BLaER1 (cell line): Measurements from ENCODE around the gene AMFR.

Experiments used
- H3K27ac ChIP-seq: shearing (Covaris generic); formaldehyde crosslinking; 2 replicates; pipeline ENCODE4 v1.8.1; 2022
- H3K27me3 ChIP-seq: shearing (Covaris generic); formaldehyde crosslinking; 2 replicates; pipeline ENCODE4 v1.8.1; 2022
- H3K36me3 ChIP-seq: shearing (Covaris generic); formaldehyde crosslinking; 2 replicates; pipeline ENCODE4 v1.8.1; 2022
- H3K4me1 ChIP-seq: shearing (Covaris generic); formaldehyde crosslinking; 2 replicates; pipeline ENCODE4 v1.8.1; 2022
- H3K4me2 ChIP-seq: shearing (Covaris generic); formaldehyde crosslinking; 2 replicates; pipeline ENCODE4 v1.8.1; 2022
- H3K4me3 ChIP-seq: shearing (Covaris generic); formaldehyde crosslinking; 2 replicates; pipeline ENCODE4 v1.8.1; 2022
- H3K9ac ChIP-seq: shearing (Covaris generic); formaldehyde crosslinking; 2 replicates; pipeline ENCODE4 v1.8.1; 2022
- H3K9me3 ChIP-seq: shearing (Covaris generic); formaldehyde crosslinking; 2 replicates; pipeline ENCODE4 v1.8.1; 2022
- H4K20me1 ChIP-seq: shearing (Covaris generic); formaldehyde crosslinking; 2 replicates; pipeline ENCODE4 v1.8.1; 2022
- Cebpa-rat ChIP-seq: shearing (Covaris generic); IDR thresholded peaks from 2 replicates; pipeline ENCODE4 v1.8.1; 2022

Gene AMFR

DNA sequence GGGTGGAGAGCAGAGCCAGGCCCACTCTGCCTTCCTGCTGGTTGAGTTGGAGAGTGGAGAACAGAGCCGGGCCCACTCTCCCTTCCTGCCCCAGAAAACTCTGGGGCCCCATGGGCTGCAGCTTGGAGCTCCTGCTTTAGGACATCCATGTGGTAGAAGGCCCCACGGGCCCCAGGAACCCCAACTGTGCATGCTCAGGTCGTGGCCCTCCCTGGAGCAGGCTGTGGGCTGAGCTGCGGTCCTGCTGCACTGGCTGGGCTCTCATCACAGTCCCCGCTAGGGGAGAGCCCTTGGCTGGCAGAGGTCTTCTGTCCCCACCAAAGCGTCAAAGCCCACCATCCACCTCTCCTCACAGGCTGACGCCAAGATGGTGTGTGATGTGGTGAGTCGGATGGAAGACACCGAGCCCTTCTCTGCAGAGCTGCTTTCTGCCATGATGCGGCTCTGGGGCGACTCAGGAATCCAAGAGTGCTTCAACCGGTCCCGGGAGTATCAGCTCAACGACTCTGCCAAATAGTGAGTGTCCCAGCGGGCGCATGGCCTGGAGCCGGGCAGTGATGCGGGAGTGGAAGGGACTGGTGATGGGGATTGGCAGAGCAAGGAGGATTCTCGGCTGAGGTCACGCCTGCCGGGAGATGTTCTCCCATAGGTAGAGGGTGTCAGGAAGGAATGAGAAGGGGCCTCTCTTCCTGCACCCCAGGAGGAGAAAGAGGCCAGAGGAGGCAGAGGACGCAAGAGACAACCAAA is 96.9 kb downstream of the AMFR start:
- no peaks in the 10 kb centered on the region for H4K20me1 ChIP-seq
- no peaks in the 10 kb centered on the region for H3K36me3 ChIP-seq
- H3K4me1 ChIP-seq = peaks cover 51% of the 10 kb centered on the region
- no peaks in the 10 kb centered on the region for H3K27me3 ChIP-seq
- H3K27ac ChIP-seq = no peak overlapping the region
- no peaks in the 10 kb centered on the region for H3K9me3 ChIP-seq
- H3K4me3 ChIP-seq = no peak overlapping the region
- no peak overlapping the region for H3K4me2 ChIP-seq
- no peak for TF ChIP-seq Cebpa-rat
- H3K9ac ChIP-seq = no peak overlapping the region

DNA sequence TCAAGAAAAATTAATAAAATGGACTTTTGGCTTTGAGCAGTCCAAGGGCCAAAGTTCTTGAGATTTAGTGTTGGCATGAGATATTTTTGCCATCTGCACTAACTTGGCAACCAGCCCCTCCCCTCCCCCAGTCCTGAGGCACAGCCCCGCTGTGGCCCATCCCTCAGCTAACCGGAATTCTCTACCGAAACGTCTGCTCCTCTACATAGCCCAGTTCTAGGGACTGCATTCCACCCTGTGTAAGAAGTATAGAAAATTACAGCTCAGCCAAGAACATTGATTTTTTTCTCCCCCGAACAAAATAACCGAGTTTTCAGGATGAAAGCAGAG is 97.5 kb downstream of the AMFR start:
- Histone ChIP-seq H3K4me3 (no peak overlapping the region), H3K36me3 (no peaks in the 10 kb centered on the region), H3K9ac (no peak overlapping the region), H3K27ac (no peak overlapping the region), H3K9me3 (no peaks in the 10 kb centered on the region), H3K4me1 (peaks cover 46% of the 10 kb centered on the region), H3K27me3 (no peaks in the 10 kb centered on the region), H4K20me1 (no peaks in the 10 kb centered on the region), H3K4me2 (no peak overlapping the region)
- TF ChIP-seq Cebpa-rat = no peak

DNA sequence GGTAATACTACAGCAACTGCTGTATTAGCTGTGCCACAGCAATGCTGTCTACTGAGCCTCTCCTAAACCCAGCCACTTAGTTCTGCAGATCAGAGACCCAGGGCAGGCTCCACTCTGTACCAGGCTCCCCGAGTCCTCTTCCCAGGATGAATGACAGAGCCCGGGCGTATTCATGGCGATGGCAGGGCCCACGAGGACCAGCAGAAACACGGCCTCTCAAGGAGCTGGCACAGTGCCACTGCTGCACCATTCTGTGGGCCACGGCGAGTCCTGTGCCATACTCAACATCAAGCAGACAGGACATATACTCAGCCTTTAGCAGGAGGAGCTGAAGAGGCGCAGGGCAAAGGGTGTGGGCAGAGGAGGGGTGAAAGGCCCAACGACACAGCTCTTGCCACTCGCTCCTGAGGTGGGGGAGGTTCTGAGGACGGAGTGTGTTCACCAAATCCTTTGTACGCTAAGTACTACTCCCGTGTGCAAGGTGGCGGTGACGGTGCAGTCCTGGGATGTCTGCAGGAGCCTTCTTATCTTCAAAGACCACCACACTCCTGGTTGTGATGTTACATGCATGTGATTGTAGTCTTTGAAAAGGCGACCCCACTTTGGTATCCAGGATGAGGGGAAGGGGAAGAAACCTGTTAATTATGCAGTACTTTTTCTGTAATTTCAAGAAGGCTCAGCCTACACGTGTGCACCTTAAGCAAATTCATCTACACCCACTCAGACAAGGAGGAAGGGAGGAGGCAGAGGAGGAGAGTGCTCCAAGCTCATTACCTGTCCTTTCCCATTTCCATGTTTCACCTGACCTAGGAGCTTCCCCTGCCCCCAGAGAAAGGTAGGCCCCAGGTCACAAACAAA is 98.0 kb downstream of the AMFR start:
- H3K4me2 ChIP-seq = peak overlapping the region; percentile 89
- peak overlapping the region; percentile 27; the same call in 1 of the 2 replicates for H3K9ac ChIP-seq
- no peak overlapping the region for H3K4me3 ChIP-seq
- no peak for TF ChIP-seq Cebpa-rat
- H4K20me1 ChIP-seq = no peaks in the 10 kb centered on the region
- no peaks in the 10 kb centered on the region for H3K36me3 ChIP-seq
- H3K27ac ChIP-seq = peak overlapping the region; percentile 51; the same call in 1 of the 2 replicates
- H3K9me3 ChIP-seq = no peaks in the 10 kb centered on the region
- H3K27me3 ChIP-seq = no peaks in the 10 kb centered on the region
- H3K4me1 ChIP-seq = peaks cover 41% of the 10 kb centered on the region

DNA sequence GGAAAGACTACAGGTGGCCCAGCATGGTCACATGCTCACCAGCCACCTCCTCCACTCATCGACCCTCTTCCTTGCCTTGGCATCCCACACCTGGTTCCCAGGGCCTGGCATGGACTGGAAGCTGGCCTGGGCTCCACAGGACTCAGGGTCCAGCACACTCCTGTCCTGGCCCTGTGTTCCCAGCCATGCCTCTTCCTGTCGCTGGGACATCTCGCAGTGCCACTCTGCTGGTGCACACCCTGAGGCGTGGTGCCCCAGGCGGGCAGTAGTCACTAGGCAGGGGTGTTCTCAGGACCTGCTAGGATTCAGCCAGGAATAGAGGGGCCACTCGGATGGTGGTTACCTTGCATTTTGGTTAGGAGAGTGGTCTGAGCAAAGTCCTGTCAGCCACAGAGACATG is 99.4 kb downstream of the AMFR start:
- Histone ChIP-seq H3K9me3 (no peaks in the 10 kb centered on the region), H3K9ac (peak overlapping the region; percentile 27; the same call in 1 of the 2 replicates), H3K4me3 (no peak overlapping the region), H3K27me3 (no peaks in the 10 kb centered on the region), H4K20me1 (no peaks in the 10 kb centered on the region), H3K27ac (peak overlapping the region; percentile 51; the same call in 1 of the 2 replicates), H3K4me1 (peaks cover 36% of the 10 kb centered on the region), H3K36me3 (no peaks in the 10 kb centered on the region), H3K4me2 (peak overlapping the region; percentile 89)
- no peak for TF ChIP-seq Cebpa-rat

DNA sequence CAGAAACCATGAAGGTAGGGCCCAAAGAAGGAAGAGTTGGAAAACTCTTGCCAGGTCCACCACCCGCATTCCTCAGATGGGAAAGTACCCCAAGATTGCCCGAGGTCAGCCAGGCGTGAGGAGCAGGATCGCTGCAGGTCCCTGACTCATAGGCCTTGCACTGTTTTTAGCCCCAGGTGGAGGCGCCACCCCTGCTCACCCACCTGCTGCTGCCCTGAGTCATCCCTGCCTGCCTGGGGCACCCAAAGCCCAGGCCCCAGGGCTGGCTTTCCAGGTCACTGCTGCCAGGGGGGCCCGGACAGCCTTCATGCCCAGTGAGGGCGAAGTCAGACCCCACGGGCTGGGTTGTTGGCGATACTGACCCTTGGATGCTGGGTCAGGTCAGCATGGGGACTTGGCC is 100.9 kb downstream of the AMFR start:
- H3K9me3 ChIP-seq = no peaks in the 10 kb centered on the region
- no peak overlapping the region for H3K4me2 ChIP-seq
- no peaks in the 10 kb centered on the region for H4K20me1 ChIP-seq
- no peak overlapping the region for H3K9ac ChIP-seq
- H3K4me1 ChIP-seq = peaks cover 45% of the 10 kb centered on the region
- no peaks in the 10 kb centered on the region for H3K36me3 ChIP-seq
- no peak overlapping the region for H3K27ac ChIP-seq
- no peak overlapping the region for H3K4me3 ChIP-seq
- no peaks in the 10 kb centered on the region for H3K27me3 ChIP-seq
- TF ChIP-seq Cebpa-rat = no peak

DNA sequence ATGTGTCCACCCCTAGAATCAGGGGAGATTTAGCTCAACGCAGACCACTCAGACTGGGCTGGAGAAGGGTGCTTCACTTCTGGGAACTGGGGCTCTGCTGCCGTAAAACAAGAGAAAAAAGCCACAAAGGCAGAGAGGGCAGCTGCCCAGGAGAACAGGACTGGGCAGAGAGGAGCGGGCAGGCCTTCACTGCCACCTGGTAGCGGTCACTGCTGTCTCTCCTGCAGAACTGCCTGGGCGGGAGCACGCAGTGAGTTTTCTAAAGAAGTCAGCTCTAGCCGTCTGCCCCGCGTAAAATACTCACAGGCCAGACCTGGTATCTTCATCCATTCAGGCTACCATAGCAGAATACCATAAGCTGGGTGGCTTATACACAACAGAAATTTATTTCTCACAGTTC is 103.8 kb downstream of the AMFR start:
- peaks cover 40% of the 10 kb centered on the region for H3K4me1 ChIP-seq
- TF ChIP-seq Cebpa-rat = no peak
- no peak overlapping the region for H3K4me3 ChIP-seq
- H3K9ac ChIP-seq = no peak overlapping the region
- H4K20me1 ChIP-seq = no peaks in the 10 kb centered on the region
- H3K4me2 ChIP-seq = peak overlapping the region; percentile 83
- no peaks in the 10 kb centered on the region for H3K27me3 ChIP-seq
- no peaks in the 10 kb centered on the region for H3K36me3 ChIP-seq
- no peak overlapping the region for H3K27ac ChIP-seq
- H3K9me3 ChIP-seq = no peaks in the 10 kb centered on the region

DNA sequence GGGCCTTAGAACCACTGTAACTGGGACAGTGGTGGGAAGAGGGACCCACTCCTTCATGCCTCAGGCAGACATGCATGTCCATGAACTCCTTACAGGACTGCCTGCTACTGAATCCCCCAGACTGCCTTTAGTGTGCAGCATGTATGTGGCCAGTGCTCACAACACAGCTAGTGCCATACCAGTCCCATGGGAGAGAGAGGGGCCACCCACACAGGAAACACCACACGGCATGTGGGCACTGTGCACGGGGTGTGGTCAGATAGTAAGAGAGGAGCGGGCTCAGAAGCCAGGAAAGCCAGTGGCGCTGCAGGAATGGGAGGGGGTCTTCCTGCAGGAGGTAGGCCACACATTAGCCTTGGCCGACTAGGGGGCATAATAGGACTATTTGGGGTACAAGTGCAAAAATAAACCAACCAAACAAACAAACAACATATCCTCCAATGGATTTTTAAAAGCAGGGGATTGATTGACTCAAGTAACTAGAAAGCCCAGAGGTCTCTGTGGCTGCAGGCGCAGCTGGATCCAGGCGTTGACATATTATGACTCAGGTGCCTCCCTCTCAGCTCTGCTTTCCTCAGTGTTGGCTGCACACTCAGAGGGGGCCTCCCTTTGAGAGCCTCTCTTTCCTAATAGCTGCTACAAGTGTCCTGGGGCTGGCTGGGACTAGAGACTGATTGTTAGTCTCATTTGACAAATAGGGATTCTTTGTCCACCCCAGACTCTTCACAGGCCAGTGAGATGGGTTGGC is 104.4 kb downstream of the AMFR start:
- Histone ChIP-seq H3K4me3 (no peak overlapping the region), H3K9me3 (no peaks in the 10 kb centered on the region), H3K27me3 (no peaks in the 10 kb centered on the region), H4K20me1 (no peaks in the 10 kb centered on the region), H3K9ac (no peak overlapping the region), H3K36me3 (no peaks in the 10 kb centered on the region), H3K4me1 (peaks cover 34% of the 10 kb centered on the region), H3K27ac (no peak overlapping the region), H3K4me2 (peak overlapping the region; percentile 83)
- no peak for TF ChIP-seq Cebpa-rat

DNA sequence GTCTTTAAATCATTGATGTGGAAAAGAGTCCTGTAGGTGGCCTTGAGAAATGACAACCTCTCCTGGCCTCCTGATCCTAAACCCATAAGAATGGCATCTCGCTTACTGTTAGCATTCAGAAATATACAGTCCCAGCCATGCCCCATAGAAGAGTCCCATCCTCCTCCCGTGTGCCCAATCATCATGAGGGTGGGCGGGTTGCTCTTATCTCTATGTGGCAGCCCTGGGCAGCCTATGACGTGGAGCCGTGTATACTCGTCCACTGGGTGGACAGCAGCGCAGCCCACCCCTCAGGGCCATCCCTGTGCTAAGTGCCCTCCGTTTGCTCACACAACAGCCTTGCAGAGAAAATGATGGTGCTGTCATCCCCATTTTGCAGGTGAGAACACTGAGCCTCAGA is 105.3 kb downstream of the AMFR start:
- Histone ChIP-seq H3K27me3 (no peaks in the 10 kb centered on the region), H3K9ac (no peak overlapping the region), H4K20me1 (no peaks in the 10 kb centered on the region), H3K4me1 (peaks cover 30% of the 10 kb centered on the region), H3K9me3 (no peaks in the 10 kb centered on the region), H3K36me3 (no peaks in the 10 kb centered on the region), H3K27ac (no peak overlapping the region), H3K4me2 (peak overlapping the region; percentile 83), H3K4me3 (no peak overlapping the region)
- TF ChIP-seq Cebpa-rat = no peak

DNA sequence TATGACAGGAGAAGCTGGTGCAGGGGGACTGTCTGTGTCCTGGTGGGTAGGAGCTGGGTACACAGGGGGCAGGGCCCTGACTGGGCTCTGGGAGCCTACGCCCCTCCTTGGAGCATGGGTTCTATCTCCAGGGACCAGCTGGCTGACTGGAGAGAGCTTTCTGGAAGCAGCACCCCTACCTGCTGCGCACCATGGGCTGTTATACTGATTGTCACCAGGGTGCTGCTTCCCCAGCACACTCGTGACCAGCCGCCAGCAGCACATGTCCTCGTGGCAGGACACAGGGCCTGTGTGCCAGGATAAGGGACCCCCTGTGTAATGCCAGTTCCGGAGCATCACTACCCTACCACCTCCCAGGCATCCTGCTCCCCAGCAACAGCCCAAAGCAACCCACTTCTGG is 106.0 kb downstream of the AMFR start:
- no peaks in the 10 kb centered on the region for H3K27me3 ChIP-seq
- peaks cover 30% of the 10 kb centered on the region for H3K4me1 ChIP-seq
- no peak overlapping the region for H3K4me3 ChIP-seq
- no peaks in the 10 kb centered on the region for H4K20me1 ChIP-seq
- no peaks in the 10 kb centered on the region for H3K9me3 ChIP-seq
- H3K4me2 ChIP-seq = no peak overlapping the region
- no peaks in the 10 kb centered on the region for H3K36me3 ChIP-seq
- no peak for TF ChIP-seq Cebpa-rat
- H3K9ac ChIP-seq = no peak overlapping the region
- H3K27ac ChIP-seq = no peak overlapping the region

DNA sequence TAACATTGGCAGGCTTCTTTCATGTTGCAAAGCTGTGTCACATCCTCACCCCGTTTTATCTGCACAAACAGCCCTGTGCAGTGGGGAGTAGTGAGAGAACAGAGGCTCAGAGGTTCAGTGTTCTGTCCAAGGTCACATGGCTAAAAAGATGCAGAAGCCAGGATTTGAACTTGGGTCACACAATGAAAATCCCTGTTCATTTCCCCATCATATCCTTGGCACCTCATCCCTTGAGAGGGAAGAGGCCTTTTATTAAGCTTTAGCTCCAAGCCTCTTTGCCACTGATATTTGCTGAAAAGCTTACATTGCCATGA is 106.6 kb downstream of the AMFR start:
- H3K4me1 ChIP-seq = peaks cover 30% of the 10 kb centered on the region
- TF ChIP-seq Cebpa-rat = no peak
- no peaks in the 10 kb centered on the region for H3K27me3 ChIP-seq
- no peaks in the 10 kb centered on the region for H4K20me1 ChIP-seq
- H3K4me3 ChIP-seq = no peak overlapping the region
- no peak overlapping the region for H3K9ac ChIP-seq
- H3K9me3 ChIP-seq = no peaks in the 10 kb centered on the region
- no peak overlapping the region for H3K27ac ChIP-seq
- H3K36me3 ChIP-seq = no peaks in the 10 kb centered on the region
- H3K4me2 ChIP-seq = no peak overlapping the region
